MM.1S (cell line): ENCODE data around the gene RAB3A.

Experiments
- DNase-seq: peaks from one replicate; pipeline ENCODE4 v3.0.0-alpha.2; 2015
- H2AFZ ChIP-seq: fragments of 300-600 bp; sonication (generic); 2 replicates; pipeline ENCODE4 v1.6.0; 2016; ENCODE audit warnings: antibody characterized with exemption, low read length
- H3F3A ChIP-seq: fragments of 300-600 bp; sonication (generic); 2 replicates; pipeline ENCODE4 v1.6.1; 2016; ENCODE audit warnings: mild to moderate bottlenecking, antibody characterized with exemption, low read length, moderate library complexity, mixed read lengths; ENCODE audit not compliant: insufficient read depth
- H3K27ac ChIP-seq: fragments of 300-600 bp; sonication (generic); 2 replicates; pipeline ENCODE4 v1.5.1; 2016; ENCODE audit warnings: mild to moderate bottlenecking, low read length
- H3K27me3 ChIP-seq: fragments of 300-600 bp; sonication (generic); replicated peaks from 2 replicates; pipeline ENCODE4 v1.6.0; 2016; ENCODE audit warnings: low read length; ENCODE audit not compliant: insufficient read depth
- H3K36me3 ChIP-seq: fragments of 300-600 bp; sonication (generic); replicated peaks from 2 replicates; pipeline ENCODE4 v1.6.1; 2016; ENCODE audit warnings: mild to moderate bottlenecking, low read length, mixed read lengths; ENCODE audit not compliant: insufficient read depth
- H3K4me1 ChIP-seq: fragments of 300-600 bp; sonication (generic); 2 replicates; pipeline ENCODE4 v1.6.1; 2016; ENCODE audit warnings: low read length, mixed read lengths
- H3K4me2 ChIP-seq: fragments of 300-600 bp; sonication (generic); 2 replicates; pipeline ENCODE4 v1.6.0; 2016; ENCODE audit warnings: low read depth, low read length
- H3K4me3 ChIP-seq: fragments of 300-600 bp; sonication (generic); 2 replicates; pipeline ENCODE4 v1.5.1; 2016; ENCODE audit warnings: low read length, mixed read lengths
- H3K79me2 ChIP-seq: fragments of 300-600 bp; sonication (generic); 2 replicates; pipeline ENCODE4 v1.6.1; 2016; ENCODE audit warnings: mixed run types, low read length, mixed read lengths
- H3K9ac ChIP-seq: fragments of 300-600 bp; sonication (generic); 2 replicates; pipeline ENCODE4 v1.6.1; 2016; ENCODE audit warnings: low read length, mixed read lengths
- H3K9me2 ChIP-seq: fragments of 300-600 bp; sonication (generic); replicated peaks from 2 replicates; pipeline ENCODE4 v1.6.1; 2016; ENCODE audit warnings: mild to moderate bottlenecking, low read length, mixed read lengths; ENCODE audit not compliant: insufficient read depth
- H3K9me3 ChIP-seq: fragments of 300-600 bp; sonication (generic); replicated peaks from 2 replicates; pipeline ENCODE4 v1.6.1; 2016; ENCODE audit warnings: mild to moderate bottlenecking, low read length, mixed read lengths; ENCODE audit not compliant: insufficient read depth
- H4K20me1 ChIP-seq: fragments of 300-600 bp; sonication (generic); 2 replicates; pipeline ENCODE4 v1.6.1; 2016; ENCODE audit warnings: mild to moderate bottlenecking, low read length, moderate library complexity, mixed read lengths; ENCODE audit not compliant: insufficient read depth
- EZH2 ChIP-seq: fragments of 300-600 bp; sonication (generic); optimal IDR thresholded peaks from 2 replicates; pipeline ENCODE3; 2017; ENCODE audit warnings: low read depth, mild to moderate bottlenecking, antibody characterized with exemption, low read length, mixed read lengths
- EZH2phosphoT487 ChIP-seq: fragments of 300-600 bp; sonication (generic); IDR thresholded peaks from 2 replicates; pipeline ENCODE4 v1.6.1; 2018; ENCODE audit warnings: antibody characterized with exemption, low read length
- TF ChIP-seq, protein P1 (sequence below): fragments of 300-600 bp; sonication (generic); IDR thresholded peaks from 2 replicates; pipeline ENCODE4 v1.5.1; 2016; ENCODE audit warnings: antibody characterized with exemption, low read length, mixed read lengths

Gene RAB3A

DNA sequence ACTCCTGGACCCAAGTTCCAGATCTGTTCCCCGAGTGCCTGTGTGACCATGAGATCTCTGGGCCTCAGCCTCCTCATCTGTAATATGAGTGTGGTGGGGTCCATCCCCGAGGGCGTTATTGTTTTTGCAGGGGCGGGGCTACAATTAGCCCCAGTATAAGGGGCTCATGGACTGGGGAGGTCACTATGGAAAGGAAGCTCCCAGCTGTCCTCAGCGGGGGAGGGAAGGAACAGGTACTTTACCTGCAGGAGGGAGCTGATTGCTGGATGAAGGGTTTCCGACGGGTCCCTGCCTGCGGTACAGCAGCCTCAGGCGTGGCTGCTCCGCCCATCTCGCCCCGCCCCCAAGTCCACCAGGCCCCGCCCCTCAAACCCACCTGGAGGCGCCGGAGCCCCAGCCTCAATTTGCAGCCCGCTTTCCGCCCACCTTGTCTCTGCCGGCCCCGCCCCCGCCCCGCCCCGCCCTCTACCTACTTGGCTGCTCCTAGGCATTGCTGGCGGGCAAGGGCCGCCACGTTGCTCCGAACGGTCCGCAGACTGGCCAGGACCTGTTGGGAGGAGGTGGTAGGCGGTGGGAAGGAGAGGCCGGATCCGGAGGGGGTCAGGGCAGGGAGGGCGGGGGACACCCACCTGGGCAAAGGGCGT lies 16.9 kb upstream of the RAB3A start:
- H3K36me3 ChIP-seq = no peaks in the 10 kb centered on the region
- no peak overlapping the region for H2AFZ ChIP-seq
- no peak overlapping the region for H3K4me3 ChIP-seq
- H3K9ac ChIP-seq = no peak overlapping the region
- no peaks in the 10 kb centered on the region for H3K4me1 ChIP-seq
- H3K27me3 ChIP-seq = peaks cover 78% of the 10 kb centered on the region
- H3K27ac ChIP-seq = no peak overlapping the region
- TF ChIP-seq, protein P1, sequence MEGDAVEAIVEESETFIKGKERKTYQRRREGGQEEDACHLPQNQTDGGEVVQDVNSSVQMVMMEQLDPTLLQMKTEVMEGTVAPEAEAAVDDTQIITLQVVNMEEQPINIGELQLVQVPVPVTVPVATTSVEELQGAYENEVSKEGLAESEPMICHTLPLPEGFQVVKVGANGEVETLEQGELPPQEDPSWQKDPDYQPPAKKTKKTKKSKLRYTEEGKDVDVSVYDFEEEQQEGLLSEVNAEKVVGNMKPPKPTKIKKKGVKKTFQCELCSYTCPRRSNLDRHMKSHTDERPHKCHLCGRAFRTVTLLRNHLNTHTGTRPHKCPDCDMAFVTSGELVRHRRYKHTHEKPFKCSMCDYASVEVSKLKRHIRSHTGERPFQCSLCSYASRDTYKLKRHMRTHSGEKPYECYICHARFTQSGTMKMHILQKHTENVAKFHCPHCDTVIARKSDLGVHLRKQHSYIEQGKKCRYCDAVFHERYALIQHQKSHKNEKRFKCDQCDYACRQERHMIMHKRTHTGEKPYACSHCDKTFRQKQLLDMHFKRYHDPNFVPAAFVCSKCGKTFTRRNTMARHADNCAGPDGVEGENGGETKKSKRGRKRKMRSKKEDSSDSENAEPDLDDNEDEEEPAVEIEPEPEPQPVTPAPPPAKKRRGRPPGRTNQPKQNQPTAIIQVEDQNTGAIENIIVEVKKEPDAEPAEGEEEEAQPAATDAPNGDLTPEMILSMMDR = no peak
- TF ChIP-seq EZH2 (no peak), EZH2phosphoT487 (no peak)
- no peak for DNase-seq
- H4K20me1 ChIP-seq = no peaks in the 10 kb centered on the region
- H3K9me3 ChIP-seq = no peaks in the 10 kb centered on the region
- no peak overlapping the region for H3K4me2 ChIP-seq
- H3K9me2 ChIP-seq = no peaks in the 10 kb centered on the region
- H3F3A ChIP-seq = no peaks in the 10 kb centered on the region
- H3K79me2 ChIP-seq = no peaks in the 10 kb centered on the region

DNA sequence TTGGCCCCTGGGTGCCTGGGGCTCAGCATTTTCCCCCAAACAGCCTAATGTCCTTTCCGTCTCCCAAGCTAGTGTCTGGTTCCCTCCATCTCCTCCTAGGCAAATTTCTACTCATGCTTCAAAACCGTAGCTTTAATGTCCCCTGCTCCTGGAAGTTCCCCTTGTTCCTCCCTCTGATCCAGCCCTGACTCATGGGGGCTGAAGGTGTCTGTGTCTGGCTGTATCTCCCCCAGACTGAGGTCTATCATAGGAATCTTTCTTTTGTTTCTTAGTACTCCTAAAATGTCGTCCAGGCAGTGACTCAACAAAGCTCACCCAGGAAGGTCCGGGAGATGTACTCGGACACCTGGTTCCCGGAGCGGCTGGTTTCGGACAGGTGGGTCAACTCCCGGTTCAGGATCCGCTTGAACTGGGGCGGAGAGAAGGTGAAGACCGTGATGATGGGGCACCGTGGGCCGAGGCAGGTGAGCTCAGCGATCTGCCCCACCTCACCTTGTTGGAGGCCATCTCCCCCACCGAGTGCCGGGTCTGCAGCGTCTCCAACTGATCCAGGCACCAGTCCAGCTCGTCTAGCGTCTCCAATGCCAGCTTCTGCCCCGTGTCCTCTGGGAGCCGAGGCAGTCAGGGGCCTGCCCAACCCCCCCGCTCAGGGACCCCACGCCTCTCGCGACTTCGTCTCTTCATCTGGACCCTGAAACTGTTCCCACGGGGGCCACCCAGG lies 16.2 kb upstream of the RAB3A start:
- Histone ChIP-seq H3K4me3 (no peak overlapping the region), H3K9ac (no peak overlapping the region), H3K27me3 (peaks cover 75% of the 10 kb centered on the region), H3K79me2 (no peaks in the 10 kb centered on the region), H3F3A (no peaks in the 10 kb centered on the region), H2AFZ (no peak overlapping the region), H3K4me1 (no peaks in the 10 kb centered on the region), H3K27ac (no peak overlapping the region), H3K36me3 (no peaks in the 10 kb centered on the region), H3K4me2 (no peak overlapping the region), H4K20me1 (no peaks in the 10 kb centered on the region), H3K9me3 (no peaks in the 10 kb centered on the region), H3K9me2 (no peaks in the 10 kb centered on the region)
- no peak for DNase-seq
- TF ChIP-seq, protein P1 = no peak
- TF ChIP-seq EZH2phosphoT487 (no peak), EZH2 (no peak)

DNA sequence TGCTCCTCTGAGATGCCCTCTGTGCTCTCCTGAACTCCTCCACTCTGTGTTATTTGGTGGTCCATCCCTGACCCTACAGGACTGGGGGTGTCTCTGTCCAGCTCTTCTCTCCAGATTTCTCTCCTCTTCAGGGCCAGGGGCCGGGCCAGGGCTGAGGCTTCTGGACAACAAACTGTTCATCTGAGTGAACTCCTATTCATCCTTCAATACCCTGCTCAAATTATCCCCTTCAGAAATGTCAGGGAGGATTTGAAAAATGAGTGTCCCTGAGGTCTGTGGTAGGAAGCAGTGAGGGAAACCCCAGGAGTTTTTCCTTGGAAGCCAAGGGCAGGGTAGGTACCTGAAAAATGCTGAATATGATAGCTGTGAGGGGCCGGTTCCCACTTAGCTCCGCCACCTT lies 14.8 kb upstream of the RAB3A start:
- no peak overlapping the region for H3K9ac ChIP-seq
- no peaks in the 10 kb centered on the region for H3F3A ChIP-seq
- H3K9me2 ChIP-seq = no peaks in the 10 kb centered on the region
- no peaks in the 10 kb centered on the region for H3K9me3 ChIP-seq
- no peaks in the 10 kb centered on the region for H3K36me3 ChIP-seq
- H3K27ac ChIP-seq = no peak overlapping the region
- TF ChIP-seq EZH2 (no peak), EZH2phosphoT487 (no peak)
- TF ChIP-seq, protein P1 = no peak
- H3K27me3 ChIP-seq = peaks cover 74% of the 10 kb centered on the region
- H4K20me1 ChIP-seq = no peaks in the 10 kb centered on the region
- H3K4me3 ChIP-seq = no peak overlapping the region
- no peak overlapping the region for H3K4me2 ChIP-seq
- DNase-seq = no peak
- no peaks in the 10 kb centered on the region for H3K4me1 ChIP-seq
- no peak overlapping the region for H2AFZ ChIP-seq
- no peaks in the 10 kb centered on the region for H3K79me2 ChIP-seq
